HG03039 (cell line): ENCODE data around the gene CTSV.
A peak's percentile ranks its signal among the peaks of the same experiment; 100 is the strongest.
"Not testable (repeated sequence)": the region's sequence is repeated elsewhere in the genome, so short reads cannot be mapped to it uniquely, and the experiment has no call there.

Experiments used
- ATAC-seq: cut with Tn5 transposase; IDR thresholded peaks from one replicate; pipeline ENCODE4 v1.9.1; 2021; ENCODE audit warnings: mild to moderate bottlenecking, moderate library complexity; ENCODE audit not compliant: unreplicated experiment

CTSV gene

GRCh38 chr9:97045300-97045699 is 6.4 kb upstream of the CTSV start:
- ATAC-seq = no peak

DNA sequence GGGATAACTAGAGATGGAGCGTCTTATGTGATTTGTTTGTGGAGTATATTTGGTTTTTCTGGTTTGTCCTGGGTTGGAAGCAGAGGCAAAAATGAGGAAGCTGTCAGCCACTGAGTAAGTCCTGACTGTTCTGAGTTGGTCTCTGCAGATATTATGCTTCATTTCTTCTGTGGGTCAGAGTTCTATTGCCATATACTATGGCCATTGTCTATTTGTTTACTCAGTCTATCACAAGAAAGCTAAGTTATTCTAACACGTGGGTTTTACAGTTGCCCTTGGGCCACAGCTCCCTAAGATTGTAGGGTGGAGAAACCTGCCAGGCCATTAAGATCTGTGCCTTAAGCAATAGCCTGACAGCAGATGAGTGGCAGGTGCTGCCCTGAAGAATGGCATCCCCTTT is 3.0 kb upstream of the CTSV start:
- ATAC-seq = no peak

GRCh38 chr9:97039514-97039860 is 545 bp upstream of the CTSV start:
- ATAC-seq = no peak

DNA sequence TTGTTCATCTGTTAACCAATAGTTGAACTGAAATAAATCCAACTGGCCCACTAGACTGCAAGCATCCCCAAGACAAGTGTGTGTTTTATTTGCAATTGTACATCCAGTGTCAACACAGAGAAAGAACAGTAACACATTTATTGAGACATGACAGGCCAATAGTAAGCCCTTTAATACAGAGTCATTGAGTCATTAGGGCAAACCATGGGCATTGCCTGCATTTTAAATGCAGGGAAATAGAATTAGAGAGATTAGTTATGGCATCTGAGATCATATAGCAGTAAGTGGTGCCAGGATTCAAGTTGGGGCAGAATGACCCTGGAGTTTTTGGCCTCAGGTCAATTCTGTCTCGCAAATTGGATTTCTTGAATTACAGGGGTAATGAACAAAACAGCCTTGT is 15.4 kb downstream of the CTSV start:
- not testable (repeated sequence) for ATAC-seq

- ATAC-seq = peak; percentile 78
Measured at GRCh38 chr9:97013151-97014132, 25.5 kb downstream of the CTSV start.

DNA sequence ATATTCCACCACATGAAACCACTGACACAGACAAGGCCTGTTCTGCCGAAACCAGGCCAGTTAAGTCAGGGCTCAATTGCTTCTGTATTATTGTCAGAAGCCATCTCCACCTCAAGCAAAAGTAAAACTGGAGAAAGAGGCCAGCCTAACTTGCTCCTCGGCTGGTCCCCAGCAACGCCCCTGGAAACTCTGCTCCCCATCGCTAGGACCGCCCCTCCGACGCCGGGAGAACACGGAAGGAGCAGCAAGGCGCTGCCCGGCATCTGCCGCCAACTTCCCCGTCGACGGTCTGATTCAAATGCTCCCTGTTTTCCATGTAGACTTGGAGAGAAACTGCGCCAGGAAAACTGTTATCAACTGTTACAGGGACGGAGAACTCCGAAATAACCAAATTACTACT is 26.3 kb downstream of the CTSV start:
- peak; percentile 64 for ATAC-seq

DNA sequence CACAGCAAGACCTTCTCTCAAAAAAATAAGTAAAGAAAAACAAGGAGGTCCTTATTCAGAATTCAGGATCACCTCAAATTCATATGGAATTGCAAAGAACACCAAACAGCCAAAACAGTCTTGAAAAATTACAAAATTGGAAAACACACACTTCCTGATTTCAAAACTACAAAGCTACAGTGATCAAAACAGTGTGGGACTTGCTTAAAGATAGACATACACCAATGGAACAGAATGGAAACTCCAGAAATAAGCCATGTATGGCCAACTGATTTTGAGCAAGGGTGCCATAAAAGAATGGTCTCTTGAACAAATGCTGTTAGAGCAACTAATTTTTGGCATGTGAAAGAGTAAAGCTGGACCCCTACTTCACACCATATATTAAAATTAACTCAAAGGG is 36.7 kb downstream of the CTSV start:
- not testable (repeated sequence) for ATAC-seq

- ATAC-seq = not testable (repeated sequence)
Measured at GRCh38 chr9:97001338-97001737, 37.6 kb downstream of the CTSV start.

DNA sequence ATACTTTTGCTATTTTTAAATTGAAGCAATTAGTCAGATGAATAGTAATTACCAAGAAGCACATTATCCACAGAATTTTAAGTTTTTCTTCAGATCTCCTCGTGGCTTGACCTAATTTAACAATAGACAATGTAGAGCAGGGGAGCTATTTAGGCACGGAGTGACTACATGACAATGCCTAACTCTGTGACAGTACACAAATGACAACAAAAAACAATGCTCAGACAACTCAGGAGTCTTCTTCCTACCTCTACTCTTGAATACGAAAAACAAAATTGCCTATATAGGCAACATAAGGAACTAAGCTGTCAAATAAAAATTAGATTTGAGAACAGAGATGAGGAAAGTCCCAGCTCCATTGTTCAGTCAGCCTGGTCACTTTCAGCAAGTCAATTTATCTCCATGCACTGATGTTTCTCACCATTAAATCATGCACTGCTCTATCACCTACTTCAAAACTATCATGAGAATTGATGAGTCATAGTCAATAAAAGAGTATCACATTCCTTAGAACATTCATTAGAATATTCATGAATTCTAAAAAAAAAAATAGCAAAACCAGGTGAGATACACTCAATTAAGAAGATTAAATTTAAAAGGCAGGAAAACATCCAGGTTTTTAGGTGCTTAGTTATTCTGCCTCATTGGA is 38.7 kb downstream of the CTSV start:
- ATAC-seq = not testable (repeated sequence)

DNA sequence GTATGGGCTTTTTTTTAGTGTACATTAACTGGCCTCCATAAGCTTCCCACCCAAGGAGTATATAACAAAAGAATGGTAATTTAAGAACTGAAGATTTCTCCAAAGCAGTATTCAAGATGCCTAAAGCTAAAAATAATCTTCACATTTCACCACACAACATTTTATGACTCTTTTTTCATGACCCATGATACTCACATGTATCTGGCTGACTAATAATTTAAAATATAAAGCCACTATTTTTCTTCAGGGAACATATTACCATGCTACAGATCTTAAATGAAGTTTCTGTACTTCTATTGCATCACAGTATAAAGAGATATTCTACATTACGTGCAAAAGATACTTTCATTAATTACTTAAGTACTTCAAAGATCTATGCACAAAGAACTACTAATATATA is 39.2 kb downstream of the CTSV start:
- not testable (repeated sequence) for ATAC-seq

- not testable (repeated sequence) for ATAC-seq
Measured at GRCh38 chr9:96997009-96997701, 41.8 kb downstream of the CTSV start.

DNA sequence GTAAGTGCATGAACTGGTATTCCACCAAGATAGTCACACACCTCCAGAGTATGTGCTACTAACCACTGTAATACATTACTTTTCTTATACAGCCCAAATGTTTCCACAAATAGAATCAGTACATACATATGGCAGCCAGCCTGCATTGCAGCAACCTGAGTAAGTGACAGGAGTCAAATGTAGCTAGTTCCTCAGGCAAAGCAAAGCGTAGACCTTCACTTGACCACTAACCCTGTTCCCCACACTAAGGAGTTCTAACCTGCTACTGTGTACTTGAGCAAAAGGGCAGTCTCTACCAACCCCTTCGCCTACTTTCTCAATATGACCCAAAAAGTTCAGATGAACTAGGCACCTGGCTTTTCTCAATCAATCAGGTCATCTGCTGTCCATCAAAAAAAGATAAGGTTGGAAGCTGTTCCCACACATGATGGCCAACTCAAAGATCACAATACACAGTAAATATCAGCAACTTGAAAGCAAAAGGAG is 44.4 kb downstream of the CTSV start:
- ATAC-seq = not testable (repeated sequence)

GRCh38 chr9:96992303-96992702 is 46.6 kb downstream of the CTSV start:
- not testable (repeated sequence) for ATAC-seq

- ATAC-seq = not testable (repeated sequence)
Measured at GRCh38 chr9:96989747-96990318, 49.1 kb downstream of the CTSV start.

DNA sequence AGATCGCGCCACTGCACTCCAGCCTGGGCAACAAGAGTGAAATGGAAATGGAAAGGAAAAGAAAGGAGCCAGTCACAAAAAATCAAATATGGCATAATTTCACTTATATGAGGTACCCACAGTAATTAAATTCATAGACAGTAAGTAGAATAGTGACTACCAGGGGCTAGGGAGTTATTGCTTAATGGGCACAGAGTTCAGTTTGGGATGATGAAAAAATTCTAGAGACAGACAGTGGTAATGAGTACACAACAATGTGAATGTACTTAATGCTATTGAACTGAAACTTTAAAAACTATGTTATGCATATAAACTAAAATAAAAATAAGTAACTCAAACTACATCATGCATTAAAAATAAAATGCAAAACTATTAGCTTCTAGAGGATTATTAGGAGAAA is 54.1 kb downstream of the CTSV start:
- ATAC-seq = not testable (repeated sequence)

DNA sequence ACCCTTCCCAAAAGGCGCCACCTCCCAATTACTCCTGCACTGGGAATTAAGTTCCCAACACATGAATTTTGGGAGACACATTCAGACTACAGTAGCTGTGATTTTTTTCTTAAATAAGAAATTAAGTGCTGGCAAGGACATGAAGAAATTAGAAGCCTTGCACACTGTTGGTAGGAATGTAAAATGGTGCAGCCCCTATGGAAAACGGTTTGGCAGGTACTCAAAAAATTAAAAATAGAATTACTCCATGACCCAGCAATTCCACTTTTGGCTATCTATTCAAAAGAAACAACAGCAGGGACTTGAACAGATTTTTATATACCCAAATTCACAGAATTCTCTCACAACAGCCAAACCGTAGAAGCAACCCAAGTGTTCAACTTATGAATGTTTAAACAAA is 54.8 kb downstream of the CTSV start:
- ATAC-seq = not testable (repeated sequence)

DNA sequence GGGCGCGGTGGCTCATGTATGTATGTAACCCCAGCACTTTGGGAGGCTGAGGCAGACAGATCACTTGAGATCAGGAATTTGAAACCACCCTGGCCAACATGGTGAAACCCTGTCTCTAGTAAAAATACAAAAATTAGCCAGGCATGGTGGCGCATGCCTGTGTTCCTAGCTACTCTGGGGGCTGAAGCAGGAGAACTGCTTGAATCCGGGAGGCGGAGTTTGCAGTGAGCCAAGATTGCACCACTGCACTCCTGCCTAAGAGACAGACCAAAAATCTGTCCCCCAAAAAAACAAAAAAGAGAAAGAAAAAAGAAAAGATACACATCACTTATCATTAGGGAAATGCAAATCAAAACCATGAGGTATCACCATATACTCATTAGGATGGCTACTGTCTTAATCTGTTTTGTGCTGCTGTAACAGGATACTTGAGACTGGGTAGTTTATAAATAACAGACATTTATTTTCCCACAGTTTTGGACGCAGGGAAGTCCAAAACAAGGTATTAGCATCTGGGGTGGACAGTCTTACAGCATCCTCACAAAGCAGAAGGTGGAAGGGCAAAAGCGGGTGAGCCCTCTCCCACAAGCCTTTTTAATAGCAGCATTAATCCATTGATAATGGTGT is 55.3 kb downstream of the CTSV start:
- ATAC-seq = not testable (repeated sequence)
